ENCODE data around the gene ZPLD1. TPM values are rescaled to one million over a fixed set of nuclear protein-coding genes. Genes with fewer than 3 reads are reported as not detected.

The ZPLD1 gene
- total RNA-seq (2014; rRNA removed; shearing (Covaris generic)), result 0.18 TPM in 1 of 2 replicates, not detected in the other
- total RNA-seq (2022), result not detected in 2 replicates
- percentile 9 among the genes with signal in this experiment for Bru-seq, nascent RNA
- BruChase-seq, experiment 1, labeled RNA remaining after a 6-hour chase, result percentile 6 among the genes with signal in this experiment
- BruChase-seq, experiment 2, labeled RNA remaining after a 2-hour chase, result percentile 8 among the genes with signal in this experiment
- long read RNA-seq, result 0 reads

DNA sequence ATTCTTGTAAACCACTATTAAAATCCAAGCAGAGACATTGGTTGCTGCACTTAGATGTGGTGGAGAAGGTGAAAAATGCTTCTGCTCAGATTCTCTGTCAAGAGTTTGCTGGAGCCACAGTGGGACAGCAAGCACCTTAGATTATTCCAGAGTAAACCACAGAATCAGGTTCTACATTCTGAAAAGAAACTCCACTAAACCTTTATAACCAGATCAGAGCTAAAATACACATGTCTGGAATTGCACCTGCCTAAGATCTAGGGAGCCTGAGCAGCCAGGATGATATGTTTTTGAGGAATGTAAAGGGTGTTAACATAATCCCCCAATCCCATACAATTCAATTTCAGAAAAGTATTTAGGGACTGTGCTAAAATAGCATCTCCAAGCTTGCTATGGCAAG lies at the start of gene ZPLD1:
Gene ZPLD1, plus strand, starts transcription at position 301 of the 400 bp plus-strand sequence. CDS start 3,473 bp downstream, outside the sequence.
- no peak for DNase-seq (ENCODE audit: low spot score)
- no peak within 1 kb of the TSS for H3K27ac ChIP-seq (ENCODE audit: low read depth, low read length, poor library complexity, severe bottlenecking)

DNA sequence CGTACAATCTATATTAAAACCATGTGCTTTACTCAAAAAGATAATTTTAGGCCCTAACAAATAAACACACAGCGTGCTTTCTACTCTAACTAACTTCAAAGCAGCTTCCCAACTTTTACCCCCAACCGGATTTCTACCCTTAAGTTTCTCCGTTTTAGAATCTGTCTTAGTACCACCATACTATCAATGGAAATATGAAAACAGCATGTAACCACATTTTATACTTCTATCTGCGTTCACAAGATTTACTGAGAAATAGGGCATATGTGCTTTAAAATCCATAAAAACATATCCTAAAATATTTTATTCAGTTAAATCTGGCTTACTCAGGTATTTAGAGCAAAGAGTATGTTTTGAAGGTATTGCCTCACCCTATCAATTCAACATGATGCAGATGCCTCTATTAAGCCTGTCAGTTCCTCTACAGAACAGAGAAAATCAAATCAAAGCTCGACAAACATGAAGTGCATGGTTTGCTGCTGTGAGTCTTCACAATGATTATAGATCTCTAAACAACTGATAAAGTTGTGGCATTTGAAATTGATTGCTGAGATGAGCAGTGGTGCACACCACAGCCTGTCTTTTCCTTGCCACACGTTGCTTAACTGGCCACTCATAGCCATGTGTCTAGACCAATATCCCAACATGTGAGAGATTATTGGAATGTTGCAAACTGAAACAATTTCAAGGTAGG lies 44.5 kb upstream of the ZPLD1 start:
- Histone ChIP-seq H3K9me3 (ENCODE audit: low read length) (no peaks in the 10 kb centered on the region), H3K4me3 (ENCODE audit: low read depth, low read length, poor library complexity, severe bottlenecking) (no peak overlapping the region), H3K4me2 (ENCODE audit: low read length) (no peak overlapping the region), H3K9me2 (ENCODE audit: insufficient read depth, low read length) (no peaks in the 10 kb centered on the region), H3K79me2 (ENCODE audit: insufficient read depth, low read depth, low read length) (no peaks in the 10 kb centered on the region), H3K36me3 (ENCODE audit: insufficient read depth, low read length) (no peaks in the 10 kb centered on the region), H3K27ac (ENCODE audit: low read depth, low read length, poor library complexity, severe bottlenecking) (no peak overlapping the region), H3K4me1 (ENCODE audit: insufficient read depth, low read length, poor library complexity, severe bottlenecking) (no peaks in the 10 kb centered on the region), H4K20me1 (ENCODE audit: insufficient read depth, low read length) (no peaks in the 10 kb centered on the region), H2AFZ (ENCODE audit: low read length) (no peak overlapping the region)
- BruUV-seq (replicated peaks), result no TSS peak
- no peak for DNase-seq (ENCODE audit: low spot score)
- intact Hi-C loops (cut with micrococcal nuclease; ENCODE audit: unreplicated experiment), result no loop called here
- ChIA-PET CTCF (ENCODE audit: unreplicated experiment) (no interaction called here), POLR2A (interaction anchor here (0.7 to 1.1 kb wide), 3 partner anchors 9 to 296 kb away, joined by 3 to 6 read pairs (median 4); no protein-coding TSS in a partner anchor)
- TF ChIP-seq, protein P1, sequence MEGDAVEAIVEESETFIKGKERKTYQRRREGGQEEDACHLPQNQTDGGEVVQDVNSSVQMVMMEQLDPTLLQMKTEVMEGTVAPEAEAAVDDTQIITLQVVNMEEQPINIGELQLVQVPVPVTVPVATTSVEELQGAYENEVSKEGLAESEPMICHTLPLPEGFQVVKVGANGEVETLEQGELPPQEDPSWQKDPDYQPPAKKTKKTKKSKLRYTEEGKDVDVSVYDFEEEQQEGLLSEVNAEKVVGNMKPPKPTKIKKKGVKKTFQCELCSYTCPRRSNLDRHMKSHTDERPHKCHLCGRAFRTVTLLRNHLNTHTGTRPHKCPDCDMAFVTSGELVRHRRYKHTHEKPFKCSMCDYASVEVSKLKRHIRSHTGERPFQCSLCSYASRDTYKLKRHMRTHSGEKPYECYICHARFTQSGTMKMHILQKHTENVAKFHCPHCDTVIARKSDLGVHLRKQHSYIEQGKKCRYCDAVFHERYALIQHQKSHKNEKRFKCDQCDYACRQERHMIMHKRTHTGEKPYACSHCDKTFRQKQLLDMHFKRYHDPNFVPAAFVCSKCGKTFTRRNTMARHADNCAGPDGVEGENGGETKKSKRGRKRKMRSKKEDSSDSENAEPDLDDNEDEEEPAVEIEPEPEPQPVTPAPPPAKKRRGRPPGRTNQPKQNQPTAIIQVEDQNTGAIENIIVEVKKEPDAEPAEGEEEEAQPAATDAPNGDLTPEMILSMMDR (conservative IDR thresholded peaks at IDR 0.05; ENCODE audit: low read length), result no peak
- TF ChIP-seq EZH2phosphoT487 (IDR thresholded peaks at IDR 0.05; ENCODE audit: borderline replicate concordance, low read depth, low read length), result no peak

More for the DNA sequence above, at the start of gene ZPLD1:
- BruUV-seq (replicated peaks), result no TSS peak
- intact Hi-C loops (cut with micrococcal nuclease; ENCODE audit: unreplicated experiment), result no loop called here
- Histone ChIP-seq H3K4me1 (ENCODE audit: insufficient read depth, low read length, poor library complexity, severe bottlenecking) (no peaks in the 10 kb centered on the region), H2AFZ (ENCODE audit: low read length) (no peak within 1 kb of the TSS), H3K9me2 (ENCODE audit: insufficient read depth, low read length) (no peaks in the 10 kb centered on the region), H3K36me3 (ENCODE audit: insufficient read depth, low read length) (no peaks in the 10 kb centered on the region), H3K79me2 (ENCODE audit: insufficient read depth, low read depth, low read length) (no peaks in the 10 kb centered on the region), H3K4me3 (ENCODE audit: low read depth, low read length, poor library complexity, severe bottlenecking) (no peak within 1 kb of the TSS), H4K20me1 (ENCODE audit: insufficient read depth, low read length) (no peaks in the 10 kb centered on the region), H3K9me3 (ENCODE audit: low read length) (no peaks in the 10 kb centered on the region), H3K4me2 (ENCODE audit: low read length) (no peak within 1 kb of the TSS)
- ChIA-PET CTCF (ENCODE audit: unreplicated experiment) (interaction anchor here (0.6 kb wide), 1 partner anchor 696 kb away, joined by 3 read pairs; no protein-coding TSS in a partner anchor), POLR2A (no interaction called here)
- no peak for TF ChIP-seq EZH2phosphoT487 (IDR thresholded peaks at IDR 0.05; ENCODE audit: borderline replicate concordance, low read depth, low read length)
- TF ChIP-seq, protein P1 (conservative IDR thresholded peaks at IDR 0.05; ENCODE audit: low read length), result no peak

DNA sequence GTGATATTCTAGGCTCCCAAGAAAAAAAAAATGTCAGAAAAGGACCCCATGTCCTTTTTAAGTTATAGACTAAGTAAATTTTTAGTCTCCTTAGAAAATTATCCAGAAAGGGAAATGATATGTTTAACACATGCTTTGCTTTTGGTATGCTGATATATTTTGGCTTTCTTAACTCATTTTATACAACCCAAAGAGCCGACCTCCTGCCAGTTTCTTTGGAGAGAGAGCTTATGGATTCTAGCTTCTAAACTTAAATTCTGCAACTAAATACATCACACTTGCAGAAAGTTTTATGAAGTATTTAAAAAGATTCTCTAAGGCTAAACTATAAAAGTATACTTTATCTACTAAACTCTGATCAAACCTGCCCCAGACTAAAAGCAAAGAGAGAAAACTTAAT lies 43.9 kb upstream of the ZPLD1 start:
- Histone ChIP-seq H3K9me3 (ENCODE audit: low read length) (no peaks in the 10 kb centered on the region), H3K9me2 (ENCODE audit: insufficient read depth, low read length) (no peaks in the 10 kb centered on the region), H3K79me2 (ENCODE audit: insufficient read depth, low read depth, low read length) (no peaks in the 10 kb centered on the region), H2AFZ (ENCODE audit: low read length) (no peak overlapping the region), H3K27ac (ENCODE audit: low read depth, low read length, poor library complexity, severe bottlenecking) (no peak overlapping the region), H3K36me3 (ENCODE audit: insufficient read depth, low read length) (no peaks in the 10 kb centered on the region), H3K4me3 (ENCODE audit: low read depth, low read length, poor library complexity, severe bottlenecking) (no peak overlapping the region), H4K20me1 (ENCODE audit: insufficient read depth, low read length) (no peaks in the 10 kb centered on the region), H3K4me1 (ENCODE audit: insufficient read depth, low read length, poor library complexity, severe bottlenecking) (no peaks in the 10 kb centered on the region), H3K4me2 (ENCODE audit: low read length) (no peak overlapping the region)
- TF ChIP-seq EZH2phosphoT487 (IDR thresholded peaks at IDR 0.05; ENCODE audit: borderline replicate concordance, low read depth, low read length), result no peak
- TF ChIP-seq, protein P1 (conservative IDR thresholded peaks at IDR 0.05; ENCODE audit: low read length), result no peak
- ChIA-PET POLR2A (no interaction called here), CTCF (ENCODE audit: unreplicated experiment) (no interaction called here)
- DNase-seq (ENCODE audit: low spot score), result no peak
- no TSS peak for BruUV-seq (replicated peaks)
- intact Hi-C loops (cut with micrococcal nuclease; ENCODE audit: unreplicated experiment), result no loop called here

Measured in OCI-LY7 (cell line).